ES-I3 (cell line): ENCODE results near the gene UMODL1.

Experiments
- H3K36me3 ChIP-seq: 2 replicates; pipeline ENCODE4 v1.6.1; 2013; ENCODE audit warnings: mild to moderate bottlenecking, low read length, control low read depth, moderate library complexity; ENCODE audit not compliant: insufficient read depth
- H3K4me1 ChIP-seq: 2 replicates; pipeline ENCODE4 v1.6.1; 2013; ENCODE audit warnings: mild to moderate bottlenecking, control low read depth, low read length; ENCODE audit not compliant: insufficient read depth
- H3K9ac ChIP-seq: 2 replicates; pipeline ENCODE4 v1.6.1; 2013; ENCODE audit warnings: low read depth, mild to moderate bottlenecking, low read length, moderate library complexity
- H3K9me3 ChIP-seq: 2 replicates; pipeline ENCODE4 v1.6.1; 2013; ENCODE audit warnings: mild to moderate bottlenecking, low read length, moderate library complexity; ENCODE audit not compliant: control insufficient read depth, insufficient read depth

The UMODL1 gene

GRCh38 chr21:42146273-42146805 is 75.2 kb downstream of the UMODL1 start:
- Histone ChIP-seq H3K9ac (no peak overlapping the region), H3K36me3 (no peaks in the 10 kb centered on the region), H3K9me3 (no peaks in the 10 kb centered on the region), H3K4me1 (no peaks in the 10 kb centered on the region)

GRCh38 chr21:42146821-42147220 is 75.7 kb downstream of the UMODL1 start:
- H3K9ac ChIP-seq = no peak overlapping the region
- no peaks in the 10 kb centered on the region for H3K9me3 ChIP-seq
- H3K36me3 ChIP-seq = no peaks in the 10 kb centered on the region
- no peaks in the 10 kb centered on the region for H3K4me1 ChIP-seq

- H3K4me1 ChIP-seq = no peaks in the 10 kb centered on the region
- no peaks in the 10 kb centered on the region for H3K9me3 ChIP-seq
- no peaks in the 10 kb centered on the region for H3K36me3 ChIP-seq
These were observed 76.4 kb downstream of the UMODL1 start for GRCh38 chr21:42147386-42148020.

GRCh38 chr21:42148097-42148496 is 77.0 kb downstream of the UMODL1 start:
- no peak overlapping the region for H3K9ac ChIP-seq
- no peaks in the 10 kb centered on the region for H3K4me1 ChIP-seq
- no peaks in the 10 kb centered on the region for H3K9me3 ChIP-seq
- no peaks in the 10 kb centered on the region for H3K36me3 ChIP-seq

More at GRCh38 chr21:42147386-42148020, 76.4 kb downstream of the UMODL1 start:
- no peak overlapping the region for H3K9ac ChIP-seq

GRCh38 chr21:42148584-42148983 is 77.5 kb downstream of the UMODL1 start:
- no peak overlapping the region for H3K9ac ChIP-seq
- H3K4me1 ChIP-seq = no peaks in the 10 kb centered on the region
- H3K36me3 ChIP-seq = no peaks in the 10 kb centered on the region
- no peaks in the 10 kb centered on the region for H3K9me3 ChIP-seq

- Histone ChIP-seq H3K9me3 (no peaks in the 10 kb centered on the region), H3K9ac (no peak overlapping the region), H3K36me3 (no peaks in the 10 kb centered on the region), H3K4me1 (no peaks in the 10 kb centered on the region)
These were observed 78.7 kb downstream of the UMODL1 start for GRCh38 chr21:42149656-42150473.

GRCh38 chr21:42150474-42151085 is 79.5 kb downstream of the UMODL1 start:
- H3K4me1 ChIP-seq = no peaks in the 10 kb centered on the region
- H3K36me3 ChIP-seq = no peaks in the 10 kb centered on the region
- no peaks in the 10 kb centered on the region for H3K9me3 ChIP-seq
- no peak overlapping the region for H3K9ac ChIP-seq

GRCh38 chr21:42151148-42151947 is 80.2 kb downstream of the UMODL1 start:
- Histone ChIP-seq H3K9ac (no peak overlapping the region), H3K36me3 (no peaks in the 10 kb centered on the region), H3K4me1 (no peaks in the 10 kb centered on the region), H3K9me3 (no peaks in the 10 kb centered on the region)

- Histone ChIP-seq H3K4me1 (no peaks in the 10 kb centered on the region), H3K9me3 (no peaks in the 10 kb centered on the region), H3K36me3 (no peaks in the 10 kb centered on the region), H3K9ac (no peak overlapping the region)
These were observed 80.8 kb downstream of the UMODL1 start for GRCh38 chr21:42151948-42152220.

GRCh38 chr21:42153046-42153686 is 82.0 kb downstream of the UMODL1 start:
- no peak overlapping the region for H3K9ac ChIP-seq
- H3K36me3 ChIP-seq = no peaks in the 10 kb centered on the region
- H3K4me1 ChIP-seq = no peaks in the 10 kb centered on the region; the same call in 1 of the 2 replicates
- H3K9me3 ChIP-seq = no peaks in the 10 kb centered on the region

GRCh38 chr21:42153746-42154145 is 82.6 kb downstream of the UMODL1 start:
- H3K4me1 ChIP-seq = no peaks in the 10 kb centered on the region; the same call in 1 of the 2 replicates
- H3K9ac ChIP-seq = no peak overlapping the region
- H3K9me3 ChIP-seq = no peaks in the 10 kb centered on the region
- H3K36me3 ChIP-seq = no peaks in the 10 kb centered on the region

- H3K9me3 ChIP-seq = no peaks in the 10 kb centered on the region
- H3K4me1 ChIP-seq = no peaks in the 10 kb centered on the region; the same call in 1 of the 2 replicates
- no peaks in the 10 kb centered on the region for H3K36me3 ChIP-seq
- no peak overlapping the region for H3K9ac ChIP-seq
These were observed 83.3 kb downstream of the UMODL1 start for GRCh38 chr21:42154237-42155044.
